SK-N-SH (cell line): ENCODE data around the gene AP1AR.

Experiments
- EP300 ChIP-seq, 2 experiments: IDR thresholded peaks; 2 replicates each; pipeline versions ENCODE4 v1.4.0 to v1.6.1; 2012; ENCODE audit warnings: borderline replicate concordance in 1 of 2, low read depth in 1 of 2, low read length in 1 of 2
- EZH2phosphoT487 ChIP-seq: fragments of 200-600 bp; sonication (generic); IDR thresholded peaks from 2 replicates; pipeline ENCODE4 v1.6.1; 2017; ENCODE audit warnings: low read depth, mixed run types, mild to moderate bottlenecking, antibody characterized with exemption, moderate library complexity, borderline replicate concordance
- POLR2AphosphoS5 ChIP-seq: IDR thresholded peaks from 2 replicates; pipeline ENCODE4 v1.6.1; 2012; ENCODE audit warnings: low read depth, low read length
- RAD21 ChIP-seq: IDR thresholded peaks from 2 replicates; pipeline ENCODE4 v1.6.1; 2012; ENCODE audit warnings: mild to moderate bottlenecking, low read length
- TAF1 ChIP-seq: IDR thresholded peaks from 2 replicates; pipeline ENCODE4 v1.6.1; 2012; ENCODE audit warnings: low read depth, mild to moderate bottlenecking, low read length, moderate library complexity, borderline replicate concordance
- TEAD4 ChIP-seq: IDR thresholded peaks from 2 replicates; pipeline ENCODE4 v1.4.0; 2012; ENCODE audit warnings: mild to moderate bottlenecking, borderline replicate concordance; ENCODE audit not compliant: insufficient read depth
- YY1 ChIP-seq: IDR thresholded peaks from 2 replicates; pipeline ENCODE4 v1.4.0; 2012; ENCODE audit warnings: low read depth, mild to moderate bottlenecking
- TF ChIP-seq, protein P1 (sequence below): fragments of 200-600 bp; sonication (generic); IDR thresholded peaks from 2 replicates; pipeline ENCODE4 v1.6.1; 2017; ENCODE audit warnings: antibody characterized with exemption, mild to moderate bottlenecking, moderate library complexity

DNA sequence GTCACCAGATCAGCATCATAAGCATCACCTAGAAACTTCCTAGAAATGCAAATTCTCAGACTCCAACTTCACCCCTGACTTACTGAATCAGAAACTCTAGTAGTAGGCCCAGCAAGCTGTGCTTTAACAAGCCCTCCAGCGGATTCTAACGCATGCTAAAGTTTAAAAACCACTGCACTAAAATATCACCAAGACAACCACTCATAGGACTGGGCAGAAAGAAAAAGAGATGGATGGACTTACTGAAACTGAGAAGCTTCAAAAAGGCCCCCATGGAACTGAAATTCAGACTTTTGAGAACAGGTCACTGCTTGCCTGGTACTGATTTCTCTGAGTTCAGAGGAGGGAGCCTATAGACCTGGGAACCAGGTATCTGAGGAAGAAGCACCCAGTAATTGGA lies 46.3 kb upstream of the AP1AR start:
- TF ChIP-seq, protein P1, sequence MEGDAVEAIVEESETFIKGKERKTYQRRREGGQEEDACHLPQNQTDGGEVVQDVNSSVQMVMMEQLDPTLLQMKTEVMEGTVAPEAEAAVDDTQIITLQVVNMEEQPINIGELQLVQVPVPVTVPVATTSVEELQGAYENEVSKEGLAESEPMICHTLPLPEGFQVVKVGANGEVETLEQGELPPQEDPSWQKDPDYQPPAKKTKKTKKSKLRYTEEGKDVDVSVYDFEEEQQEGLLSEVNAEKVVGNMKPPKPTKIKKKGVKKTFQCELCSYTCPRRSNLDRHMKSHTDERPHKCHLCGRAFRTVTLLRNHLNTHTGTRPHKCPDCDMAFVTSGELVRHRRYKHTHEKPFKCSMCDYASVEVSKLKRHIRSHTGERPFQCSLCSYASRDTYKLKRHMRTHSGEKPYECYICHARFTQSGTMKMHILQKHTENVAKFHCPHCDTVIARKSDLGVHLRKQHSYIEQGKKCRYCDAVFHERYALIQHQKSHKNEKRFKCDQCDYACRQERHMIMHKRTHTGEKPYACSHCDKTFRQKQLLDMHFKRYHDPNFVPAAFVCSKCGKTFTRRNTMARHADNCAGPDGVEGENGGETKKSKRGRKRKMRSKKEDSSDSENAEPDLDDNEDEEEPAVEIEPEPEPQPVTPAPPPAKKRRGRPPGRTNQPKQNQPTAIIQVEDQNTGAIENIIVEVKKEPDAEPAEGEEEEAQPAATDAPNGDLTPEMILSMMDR: no peak
- TF ChIP-seq RAD21 (no peak), TAF1 (no peak), TEAD4 (no peak), POLR2AphosphoS5 (no peak), EZH2phosphoT487 (no peak), EP300 (IDR thresholded peaks at IDR 0.05; ENCODE audit: borderline replicate concordance in 1 of 2, low read depth in 1 of 2, low read length in 1 of 2) (no peak), YY1 (no peak)
